DOHH2 (cell line): ENCODE data around the gene SUMF2.
"Not testable (repeated sequence)": the region's sequence is repeated elsewhere in the genome, so short reads cannot be mapped to it uniquely, and the experiment has no call there.

Experiments
- CTCF ChIP-seq: fragments of 200-600 bp; sonication (generic); IDR thresholded peaks from one replicate; pipeline ENCODE4 v1.5.1; 2014; ENCODE audit warnings: antibody characterized with exemption, mild to moderate bottlenecking, low read depth, low read length; ENCODE audit not compliant: poor library complexity, severe bottlenecking
- EZH2phosphoT487 ChIP-seq: fragments of 200-600 bp; sonication (generic); IDR thresholded peaks from 2 replicates; pipeline ENCODE4 v1.6.1; 2017; ENCODE audit warnings: borderline replicate concordance, mild to moderate bottlenecking, antibody characterized with exemption, low read length, moderate library complexity, mixed read lengths

- not testable (repeated sequence) for TF ChIP-seq CTCF, EZH2phosphoT487
These were observed 18.3 kb upstream of the SUMF2 start for GRCh38 chr7:56045758-56046157.
